ENCODE measurements around the gene ERBIN.
"Not testable (repeated sequence)": the region's sequence is repeated elsewhere in the genome, so short reads cannot be mapped to it uniquely, and the experiment has no call there.

The ERBIN gene

GRCh38 chr5:65969539-65970393 lies 43.4 kb downstream of the ERBIN start:
- FAIRE-seq: peak; percentile 40

- FAIRE-seq: no peak
Measured at GRCh38 chr5:65970481-65971367, 44.3 kb downstream of the ERBIN start.

GRCh38 chr5:65971643-65972042 lies 45.3 kb downstream of the ERBIN start:
- no peak for FAIRE-seq

GRCh38 chr5:65972896-65973295 lies 46.5 kb downstream of the ERBIN start:
- FAIRE-seq: not testable (repeated sequence)

DNA sequence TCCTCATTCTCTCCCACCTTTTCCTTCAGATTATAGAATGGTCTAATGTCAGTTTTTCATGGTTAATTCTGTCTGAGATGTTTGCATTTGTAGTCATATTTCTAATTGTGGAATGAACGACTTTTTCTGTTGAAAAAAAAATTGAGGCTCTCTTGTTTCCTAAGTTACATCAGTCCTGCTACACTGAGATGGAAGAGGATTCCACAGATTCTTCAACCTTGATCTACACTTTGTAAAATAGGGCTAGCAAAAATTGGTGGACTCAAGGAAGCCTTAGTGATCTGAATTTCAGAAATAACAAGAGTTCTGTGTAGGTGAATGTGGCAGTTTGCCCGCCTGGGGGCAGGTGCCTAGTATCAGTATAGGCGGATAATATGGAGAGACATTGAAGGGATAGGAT lies 51.9 kb downstream of the ERBIN start:
- no peak for FAIRE-seq

- no peak for FAIRE-seq
Measured at GRCh38 chr5:65981548-65981947, 55.2 kb downstream of the ERBIN start.

DNA sequence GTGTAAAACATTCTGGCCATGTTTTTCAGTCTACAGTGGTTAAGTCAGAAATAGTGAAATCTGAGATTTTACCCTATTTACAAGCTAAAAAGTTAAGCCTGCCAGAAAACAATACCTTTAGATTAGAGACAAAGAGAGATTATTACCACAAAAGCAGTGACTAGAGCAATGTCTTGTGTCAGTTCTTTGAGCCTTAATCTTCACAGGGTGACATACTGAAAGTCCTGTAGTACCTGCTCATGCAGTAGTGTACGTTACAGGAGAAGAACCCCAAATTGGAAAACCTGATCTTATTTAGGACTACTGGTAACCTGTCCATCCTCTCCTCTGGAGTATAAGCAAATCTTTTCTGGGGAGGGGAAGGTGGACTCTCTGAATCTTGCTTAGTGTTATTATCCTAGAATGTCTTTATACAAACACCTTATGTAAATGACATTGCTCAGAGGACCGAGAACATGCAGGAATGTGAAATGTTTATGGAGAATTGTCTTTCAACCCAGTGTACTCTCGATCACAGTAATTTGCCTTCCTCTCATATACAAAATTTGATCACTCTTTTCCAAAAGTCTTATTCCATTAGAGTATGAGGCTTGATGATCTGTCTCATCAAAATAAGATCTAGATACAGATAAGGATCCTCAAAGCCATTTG lies 55.7 kb downstream of the ERBIN start:
- FAIRE-seq: no peak

DNA sequence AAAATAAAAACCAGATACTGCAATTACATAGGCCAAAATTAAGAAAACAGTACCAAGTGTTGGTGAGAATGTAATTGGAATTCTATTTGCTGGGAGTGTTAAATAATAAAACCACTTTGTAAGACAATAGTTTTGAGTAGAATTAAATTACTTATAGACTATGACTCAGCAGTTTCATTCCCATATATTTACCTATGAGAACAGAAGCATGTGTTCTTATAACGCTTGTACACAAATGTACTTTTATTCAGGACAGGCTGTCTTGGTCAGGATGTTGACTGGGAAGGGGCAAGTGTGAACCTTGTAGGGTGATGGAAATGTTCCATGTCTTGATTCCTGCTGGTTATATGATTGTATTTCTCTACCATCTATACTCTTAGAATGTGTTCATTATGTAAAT lies 56.3 kb downstream of the ERBIN start:
- no peak for FAIRE-seq

DNA sequence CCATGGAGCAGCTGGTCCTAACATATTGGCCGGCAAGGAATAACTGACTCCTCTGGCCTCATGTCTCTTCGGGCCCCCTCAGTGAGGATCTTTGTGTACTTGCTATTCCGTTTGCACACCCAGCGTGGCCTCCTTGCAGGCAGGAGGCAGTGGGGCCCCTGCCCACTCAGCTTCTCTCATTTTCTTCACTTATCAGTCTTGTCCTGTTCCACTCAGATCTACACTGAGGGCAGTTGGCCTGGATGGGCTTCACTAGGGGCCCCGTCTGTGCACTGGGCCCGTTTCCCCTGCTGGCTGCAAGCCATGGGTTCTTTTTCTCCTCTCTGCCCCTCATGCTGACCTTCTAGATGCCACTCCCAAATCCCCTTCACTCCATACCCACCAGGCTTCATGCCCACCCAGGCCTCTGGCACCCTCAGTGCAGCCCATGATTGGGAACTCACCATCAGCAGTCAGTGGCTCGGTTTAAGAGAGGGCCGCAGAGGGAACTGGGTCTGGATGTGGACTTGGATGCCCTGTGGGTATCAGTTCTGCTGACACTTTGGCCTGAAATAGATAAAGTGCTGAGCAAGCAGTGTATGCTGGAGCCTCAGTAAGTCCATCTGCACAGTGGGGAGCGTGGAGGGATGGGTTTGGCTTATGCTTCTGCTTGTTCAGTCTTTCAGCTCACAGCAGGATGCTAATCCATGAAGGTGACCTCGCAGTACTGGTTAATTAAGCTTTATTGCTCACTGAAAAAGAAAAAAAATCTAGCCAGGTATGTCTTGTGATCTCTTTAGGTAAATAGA lies 57.9 kb downstream of the ERBIN start:
- no peak for FAIRE-seq

GRCh38 chr5:65986050-65986451 lies 59.7 kb downstream of the ERBIN start:
- FAIRE-seq: no peak

- FAIRE-seq: no peak
Measured at GRCh38 chr5:65986796-65987195, 60.4 kb downstream of the ERBIN start.

DNA sequence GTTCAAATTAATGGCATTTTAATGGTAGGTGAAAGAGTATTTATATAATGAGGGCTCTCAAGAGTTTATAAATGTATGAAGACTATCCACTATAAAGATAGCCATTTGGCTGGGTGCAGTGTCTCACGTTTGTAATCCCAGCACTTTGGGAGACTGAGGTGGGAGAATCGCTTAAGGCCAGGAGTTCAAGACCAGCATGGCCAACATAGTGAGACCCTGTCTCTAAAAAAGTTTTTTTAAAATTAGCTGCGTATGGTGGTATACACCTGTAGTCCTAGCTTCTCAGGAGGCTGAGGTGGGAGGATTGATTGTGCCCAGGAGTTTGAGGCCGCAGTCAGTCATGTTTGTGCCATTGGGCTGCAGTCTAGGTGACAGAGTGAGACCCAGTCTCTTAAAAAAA lies 61.6 kb downstream of the ERBIN start:
- no peak for FAIRE-seq

DNA sequence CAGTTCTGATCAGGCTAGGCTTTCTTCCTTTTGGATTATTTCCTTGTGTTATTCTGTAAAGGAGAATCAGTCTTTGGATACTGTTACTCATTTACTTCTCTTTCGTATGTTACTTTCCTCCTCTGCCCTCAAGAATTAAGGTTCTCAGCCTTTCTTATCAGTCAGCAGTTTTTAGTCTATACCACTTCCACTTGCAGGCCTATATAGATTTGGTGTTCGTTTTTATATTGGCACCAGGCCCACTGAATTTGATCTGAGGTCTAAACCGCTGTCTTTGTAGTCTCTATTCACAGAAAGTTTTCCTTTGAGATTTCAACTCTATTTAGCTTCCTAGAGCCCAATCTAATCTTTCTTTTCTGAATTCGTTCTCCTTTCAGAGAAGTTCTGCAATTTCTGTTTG lies 62.8 kb downstream of the ERBIN start:
- no peak for FAIRE-seq

GRCh38 chr5:65992630-65993029 lies 66.3 kb downstream of the ERBIN start:
- no peak for FAIRE-seq

DNA sequence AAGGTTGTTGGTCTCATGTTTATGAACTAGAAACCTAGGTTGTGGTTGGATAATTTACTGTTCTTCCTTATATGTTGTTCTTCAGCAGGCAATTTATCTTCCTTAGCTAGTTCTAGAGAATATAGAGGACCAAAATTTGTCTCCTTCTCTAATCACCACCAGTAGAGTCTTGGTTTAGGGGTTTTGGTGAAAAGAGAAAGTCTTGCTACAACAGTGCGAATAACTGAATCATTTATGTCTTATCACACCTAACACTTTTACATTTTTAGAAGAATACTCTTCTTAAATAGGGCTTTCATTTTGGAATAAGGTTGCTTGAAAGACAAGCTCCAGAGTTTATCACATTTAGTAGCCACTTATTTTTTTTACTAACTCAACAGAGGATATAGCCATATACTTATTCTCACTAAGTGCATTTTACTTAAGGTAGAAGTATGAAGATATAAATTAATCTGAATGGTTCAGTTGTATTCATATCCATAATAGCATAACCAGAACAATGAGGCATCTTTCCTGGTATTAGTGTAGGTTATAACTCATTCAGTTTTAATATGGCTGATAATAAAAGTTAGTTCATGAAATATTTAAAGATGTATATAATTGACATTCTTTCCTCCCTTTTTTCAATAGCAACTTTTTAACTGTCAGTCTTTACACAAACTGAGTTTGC lies 67.9 kb downstream of the ERBIN start:
- no peak for FAIRE-seq

DNA sequence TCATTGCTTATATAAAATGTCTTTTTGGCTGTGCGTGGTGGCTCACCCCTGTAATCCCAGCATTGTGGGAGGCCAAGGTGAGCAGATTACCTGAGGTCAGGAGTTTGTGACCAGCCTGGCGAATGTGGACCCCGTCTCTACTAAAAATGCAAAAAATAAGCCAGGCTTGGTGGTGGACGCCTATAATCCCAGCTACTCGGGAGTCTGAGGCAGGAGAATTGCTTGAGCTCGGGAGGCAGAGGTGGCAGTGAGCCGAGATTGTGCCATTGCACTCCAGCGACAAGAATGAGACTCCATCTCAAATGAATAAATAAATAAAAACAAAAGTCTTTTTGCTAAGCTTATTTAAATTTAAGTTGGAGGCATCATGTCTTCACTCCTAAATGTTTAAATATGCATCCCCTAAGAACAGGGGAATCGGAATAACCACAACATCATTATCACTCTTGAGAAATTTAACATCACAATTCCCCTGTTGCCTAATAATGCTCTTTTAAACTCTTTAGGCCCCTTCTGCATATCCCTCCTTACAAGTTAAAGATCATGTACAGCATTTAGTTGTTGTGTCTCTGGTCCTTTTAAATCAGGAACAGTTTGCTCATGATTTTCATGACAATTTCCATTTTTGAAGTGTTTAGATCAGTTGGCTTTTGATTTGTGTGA lies 72.8 kb downstream of the ERBIN start:
- FAIRE-seq: no peak

- no peak for FAIRE-seq
Measured at GRCh38 chr5:66001952-66002351, 75.6 kb downstream of the ERBIN start.

GRCh38 chr5:66002415-66002814 lies 76.0 kb downstream of the ERBIN start:
- no peak for FAIRE-seq

DNA sequence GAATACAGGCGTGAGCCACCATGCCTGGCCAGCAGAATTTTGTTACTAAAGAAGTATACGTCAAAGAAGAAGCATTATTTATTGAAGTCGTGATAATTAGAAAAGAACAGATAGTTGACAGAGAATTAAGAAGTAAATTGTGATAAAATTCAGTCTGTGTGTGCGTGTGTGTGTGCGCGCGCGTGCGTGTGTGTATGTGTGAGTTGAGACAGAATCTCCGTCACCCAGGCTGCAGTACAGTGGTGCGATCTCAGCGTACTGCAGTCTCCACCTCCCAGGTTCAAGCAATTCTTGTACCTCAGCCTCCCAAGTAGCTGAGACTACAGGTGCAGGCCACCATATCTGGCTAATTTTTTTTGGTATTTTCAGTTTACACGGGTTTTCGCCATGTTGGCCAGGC lies 77.8 kb downstream of the ERBIN start:
- no peak for FAIRE-seq

GRCh38 chr5:66009277-66009676 lies 82.9 kb downstream of the ERBIN start:
- FAIRE-seq: peak; percentile 40

GRCh38 chr5:66010476-66010875 lies 84.1 kb downstream of the ERBIN start:
- no peak for FAIRE-seq

Data from A204.1 (cell line).